SIG-M5 (cell line): ENCODE results near the gene KIF22.

Experiments used
- DNase-seq: peaks from one replicate; lab custom pipeline; 2025; lab: John Stamatoyannopoulos, UW

The KIF22 gene

DNA sequence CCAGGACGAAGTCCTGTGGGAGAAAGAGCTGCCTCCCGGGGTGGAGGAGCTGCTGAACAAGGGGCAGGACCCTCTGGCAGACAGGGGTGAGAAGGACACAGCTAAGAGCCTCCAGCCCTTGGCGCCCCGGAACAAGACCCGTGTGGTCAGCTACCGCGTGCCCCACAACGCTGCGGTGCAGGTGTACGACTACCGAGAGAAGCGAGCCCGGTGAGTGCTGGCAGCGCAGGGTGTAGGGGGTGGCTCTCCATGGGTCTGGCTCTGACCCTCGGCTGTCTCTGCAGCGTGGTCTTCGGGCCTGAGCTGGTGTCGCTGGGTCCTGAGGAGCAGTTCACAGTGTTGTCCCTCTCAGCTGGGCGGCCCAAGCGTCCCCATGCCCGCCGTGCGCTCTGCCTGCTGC is 51.1 kb downstream of the KIF22 start:
- no peak for DNase-seq

- DNase-seq, result no peak
Observed at GRCh38 chr16:29842732-29843346, 52.3 kb downstream of the KIF22 start.

DNA sequence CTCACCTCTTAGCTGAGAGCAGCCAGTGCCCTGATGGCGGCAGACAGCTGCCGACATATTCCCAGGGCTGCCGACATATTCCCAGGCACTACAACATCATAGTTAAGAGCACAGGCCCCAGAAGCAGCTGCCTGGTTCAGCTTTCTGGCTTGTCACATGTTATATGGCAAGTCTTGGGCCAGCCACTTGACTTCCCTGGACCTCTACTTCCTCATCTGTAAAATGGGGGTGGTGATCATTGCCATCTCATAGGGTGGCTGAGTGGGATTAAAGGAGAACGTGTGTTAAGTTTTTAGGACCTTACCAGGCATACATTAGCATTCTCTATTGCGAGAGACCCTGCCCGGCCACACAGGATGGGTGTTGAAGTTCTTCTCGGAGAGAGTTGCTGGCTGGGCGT is 53.4 kb downstream of the KIF22 start:
- DNase-seq, result no peak

GRCh38 chr16:29844575-29845331 is 54.2 kb downstream of the KIF22 start:
- no peak for DNase-seq

- DNase-seq, result no peak
Observed at GRCh38 chr16:29845656-29846055, 55.1 kb downstream of the KIF22 start.

- DNase-seq, result no peak
Observed at GRCh38 chr16:29848420-29849297, 58.1 kb downstream of the KIF22 start.

- no peak for DNase-seq
Observed at GRCh38 chr16:29849505-29849904, 59.0 kb downstream of the KIF22 start.

GRCh38 chr16:29850998-29851397 is 60.4 kb downstream of the KIF22 start:
- no peak for DNase-seq

DNA sequence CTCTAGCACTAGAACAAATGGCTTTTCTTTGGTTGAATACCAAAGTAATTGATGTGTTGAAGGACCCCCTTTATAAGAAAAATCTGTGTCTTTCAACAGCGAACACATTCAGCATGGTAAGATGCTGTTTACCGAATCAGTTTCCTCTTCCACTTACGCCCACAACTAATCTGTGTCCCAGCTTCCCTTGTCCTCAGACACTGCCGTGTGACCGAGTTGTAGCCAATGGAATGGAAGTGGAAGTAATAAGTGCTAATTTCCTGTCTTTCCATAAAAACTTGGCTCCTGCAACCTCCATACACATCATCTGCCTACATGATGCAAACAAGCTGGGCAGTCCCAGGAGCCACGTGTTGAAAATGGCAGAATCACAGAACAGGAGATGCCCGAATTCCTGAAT is 62.1 kb downstream of the KIF22 start:
- no peak for DNase-seq

- no peak for DNase-seq
Observed at GRCh38 chr16:29854520-29855100, 64.1 kb downstream of the KIF22 start.
